HepG2 (cell line): ENCODE results near the gene DUSP15. TPM values are rescaled to one million over a fixed set of nuclear protein-coding genes. Genes with fewer than 3 reads are reported as not detected.
A peak's percentile ranks its signal among the peaks of the same experiment; 100 is the strongest.

ENCODE experiments used
- ARID4A ChIP-seq: sonication (generic); formaldehyde crosslinking; IDR thresholded peaks from 2 replicates; pipeline ENCODE4 v1.5.0; 2020; ENCODE audit warnings: mild to moderate bottlenecking, missing genetic modification reagents, borderline replicate concordance
- HNF1B ChIP-seq: sonication (generic); formaldehyde crosslinking; IDR thresholded peaks from 2 replicates; pipeline ENCODE4 v1.5.1; 2020; ENCODE audit warnings: mild to moderate bottlenecking, moderate library complexity, missing genetic modification reagents
- KDM6A ChIP-seq: IDR thresholded peaks from 2 replicates; pipeline ENCODE4 v1.6.1; 2016; ENCODE audit warnings: low read depth
- MAF1 ChIP-seq: sonication (generic); formaldehyde crosslinking; IDR thresholded peaks from 2 replicates; pipeline ENCODE4 v1.5.0; 2020; ENCODE audit warnings: missing genetic modification reagents, borderline replicate concordance
- MAX ChIP-seq: IDR thresholded peaks from 2 replicates; pipeline ENCODE4 v1.6.1; 2012; ENCODE audit warnings: inconsistent platforms
- MAZ ChIP-seq, 2 experiments: sonication (generic) in 1 of 2; formaldehyde crosslinking in 1 of 2; IDR thresholded peaks; 2 replicates each; pipeline versions ENCODE4 v1.5.0 to v1.6.1; 2012 to 2020; ENCODE audit warnings: low read depth in 2 of 2, mild to moderate bottlenecking in 2 of 2, borderline replicate concordance in 1 of 2, improper control_type of control experiment in 1 of 2, low read length in 1 of 2, missing genetic modification reagents in 1 of 2, moderate library complexity in 1 of 2
- MXI1 ChIP-seq: IDR thresholded peaks from 3 replicates; pipeline ENCODE4 v1.6.1; 2012; ENCODE audit warnings: low read depth, low read length, inconsistent platforms, borderline replicate concordance
- RERE ChIP-seq: IDR thresholded peaks from 2 replicates; pipeline ENCODE4 v1.6.1; 2016; ENCODE audit warnings: low read depth, missing genetic modification reagents, missing compliant biosample characterization
- SALL2 ChIP-seq: sonication (generic); formaldehyde crosslinking; IDR thresholded peaks from 2 replicates; pipeline ENCODE4 v1.8.1; 2023; ENCODE audit warnings: mild to moderate bottlenecking, missing genetic modification reagents, inconsistent platforms
- ZBTB26 ChIP-seq: IDR thresholded peaks from 2 replicates; pipeline ENCODE4 v1.6.1; 2016; ENCODE audit warnings: missing compliant biosample characterization, missing genetic modification reagents, borderline replicate concordance
- ZKSCAN8 ChIP-seq: IDR thresholded peaks from 2 replicates; pipeline ENCODE4 v1.6.1; 2016; ENCODE audit warnings: borderline replicate concordance, missing genetic modification reagents, missing compliant biosample characterization
- ZNF547 ChIP-seq: sonication (generic); formaldehyde crosslinking; IDR thresholded peaks from 2 replicates; pipeline ENCODE4 v1.5.1; 2020; ENCODE audit warnings: mild to moderate bottlenecking, missing genetic modification reagents
- ZNF839 ChIP-seq: sonication (generic); formaldehyde crosslinking; IDR thresholded peaks from 2 replicates; pipeline ENCODE4 v1.4.0; 2020; ENCODE audit warnings: missing genetic modification reagents, mild to moderate bottlenecking, borderline replicate concordance
- polyA plus RNA-seq, 8 experiments: library from polyadenylated mRNA; depleted of rRNA in 3 of 8; stranded (reverse) in 7 of 8; unstranded in 1 of 8; fragments of >200 nt; fragmentation: Illumina TruSeq in 4 of 8; extraction: Trizol in 4 of 8; gene quantifications; 2 replicates each; pipeline versions ENCODE4 v1.2.1 to v1.2.3, GENCODE V29; 2011 to 2016; ENCODE audit warnings: low read depth in 4 of 8, missing spikeins in 1 of 8, mixed read lengths in 1 of 8; ENCODE audit not compliant: insufficient read depth in 1 of 8
- total RNA-seq, 5 experiments: library from RNA; depleted of rRNA; stranded (reverse); fragments of >200 nt; fragmentation: Illumina TruSeq; extraction: Trizol; gene quantifications; 2 replicates each; pipeline ENCODE4 v1.2.3, GENCODE V29; 2016; ENCODE audit warnings: low read depth in 1 of 5

Gene DUSP15
- total and polyA plus RNA-seq, 2 of the 13 experiments (the other 11 are each of a cell fraction or from before 2014, with no cell fraction given) = 0.17 to 0.93 TPM

GRCh38 chr20:31861385-31862156, 8.8 kb downstream of the DUSP15 start (continued):
- 0 out of 2 replicates have a peak, but pooled peaks have one; percentile 34 for TF ChIP-seq RERE
- TF ChIP-seq KDM6A (CRISPR knock-in tag) = no peak
- no peak; the same call in 2 of the 3 replicates for TF ChIP-seq MXI1
- TF ChIP-seq MAZ (IDR thresholded peaks at IDR 0.05; ENCODE audit: borderline replicate concordance, low read depth, low read length) = peak; percentile 38; the same call in 1 of the 2 replicates
- peak; percentile 47; the same call in 1 of the 2 replicates for TF ChIP-seq MAZ (CRISPR knock-in tag; IDR thresholded peaks at IDR 0.05; ENCODE audit: low read depth)
- peak; percentile 54; the same call in 1 of the 2 replicates for TF ChIP-seq MAX
- TF ChIP-seq MAF1 (CRISPR knock-in tag) = no peak
- no peak for TF ChIP-seq SALL2 (CRISPR knock-in tag)
- TF ChIP-seq ZNF547 (CRISPR knock-in tag) = peak; percentile 73; the same call in 1 of the 2 replicates
- no peak for TF ChIP-seq ZKSCAN8 (CRISPR knock-in tag)
- TF ChIP-seq HNF1B (CRISPR knock-in tag) = peak; percentile 61; the same call in 1 of the 2 replicates
- TF ChIP-seq ZBTB26 = peak; percentile 11; the same call in 1 of the 2 replicates
- TF ChIP-seq ARID4A (CRISPR knock-in tag) = peak; percentile 74; the same call in 1 of the 2 replicates
- TF ChIP-seq ZNF839 = no peak
